PC-3 (cell line): ENCODE results near the gene ERAL1. TPM values are rescaled to one million over a fixed set of nuclear protein-coding genes. Genes with fewer than 3 reads are reported as not detected.

Experiments
- ATAC-seq: fragments of 200-7000 bp; cut with Tn5 transposase; 2 replicates; pipeline ENCODE4 v1.9.1; 2020; ENCODE audit warnings: mild to moderate bottlenecking, moderate library complexity
- BruUV-seq: library from RNA; stranded (reverse); fragments of 400-500 nt; replicated peaks from 2 replicates; lab custom pipeline; 2021; lab: Mats Ljungman, UMichigan
- CTCF ChIA-PET: fragments of 300-600 bp; sonication (Branson Sonifier 250); formaldehyde crosslinking; loops from one replicate; lab custom pipeline; 2022; ENCODE audit warnings: antibody characterized with exemption; lab: Charles Lee
- POLR2A ChIA-PET: fragments of 300-600 bp; sonication (Branson Sonifier 250); formaldehyde crosslinking; loops from one replicate; lab custom pipeline; 2022; ENCODE audit warnings: antibody characterized with exemption; ENCODE audit not compliant: unreplicated experiment; lab: Charles Lee
- DNase-seq: peaks from one replicate; pipeline ENCODE4 v3.0.0-alpha.2; 2015
- H2AFZ ChIP-seq: fragments of 300-600 bp; sonication (generic); 2 replicates; pipeline ENCODE4 v1.6.0; 2016; ENCODE audit warnings: antibody characterized with exemption, low read length
- H3F3A ChIP-seq: fragments of 300-600 bp; sonication (generic); one replicate; pipeline ENCODE4 v1.6.0; 2017; ENCODE audit warnings: antibody characterized with exemption, low read length, control low read depth, mild to moderate bottlenecking; ENCODE audit not compliant: unreplicated experiment
- H3K27ac ChIP-seq: fragments of 300-600 bp; sonication (generic); 2 replicates; pipeline ENCODE4 v1.5.1; 2016; ENCODE audit warnings: mild to moderate bottlenecking, low read length
- H3K27me3 ChIP-seq: fragments of 300-600 bp; sonication (generic); 2 replicates; pipeline ENCODE4 v1.6.1; 2016; ENCODE audit warnings: low read length, mixed read lengths
- H3K36me3 ChIP-seq: fragments of 300-600 bp; sonication (generic); 2 replicates; pipeline ENCODE4 v1.6.1; 2016; ENCODE audit warnings: low read depth, mixed run types, low read length, mixed read lengths
- H3K4me1 ChIP-seq: fragments of 300-600 bp; sonication (generic); 2 replicates; pipeline ENCODE4 v1.5.1; 2016; ENCODE audit warnings: low read length; ENCODE audit not compliant: insufficient read depth
- H3K4me2 ChIP-seq: fragments of 300-600 bp; sonication (generic); 2 replicates; pipeline ENCODE4 v1.6.0; 2016; ENCODE audit warnings: low read length
- H3K4me3 ChIP-seq: fragments of 300-600 bp; sonication (generic); 2 replicates; pipeline ENCODE4 v1.5.1; 2016; ENCODE audit warnings: mild to moderate bottlenecking, low read length, mixed read lengths
- H3K79me2 ChIP-seq: fragments of 300-600 bp; sonication (generic); 2 replicates; pipeline ENCODE4 v1.6.1; 2017; ENCODE audit warnings: low read length, mixed read lengths
- H3K9ac ChIP-seq: fragments of 300-600 bp; sonication (generic); 2 replicates; pipeline ENCODE4 v1.6.0; 2016; ENCODE audit warnings: mild to moderate bottlenecking, low read length
- H3K9me2 ChIP-seq: fragments of 300-600 bp; sonication (generic); replicated peaks from 2 replicates; pipeline ENCODE4 v1.6.1; 2016; ENCODE audit warnings: mixed run types, low read length, mixed read lengths
- H3K9me3 ChIP-seq: fragments of 300-600 bp; sonication (generic); 2 replicates; pipeline ENCODE4 v1.6.1; 2016; ENCODE audit warnings: low read length, mixed read lengths
- H4K20me1 ChIP-seq: fragments of 300-600 bp; sonication (generic); 2 replicates; pipeline ENCODE4 v1.6.1; 2016; ENCODE audit warnings: low read length, mixed read lengths
- CTCF ChIP-seq: fragments of 300-600 bp; sonication (generic); conservative IDR thresholded peaks from 2 replicates; pipeline ENCODE4 v1.5.1; 2017; ENCODE audit warnings: antibody characterized with exemption, low read depth, mild to moderate bottlenecking, low read length
- EZH2 ChIP-seq: fragments of 300-600 bp; sonication (generic); IDR thresholded peaks from one replicate; pipeline ENCODE4 v1.6.1; 2017; ENCODE audit warnings: antibody characterized with exemption, mild to moderate bottlenecking, low read length; ENCODE audit not compliant: unreplicated experiment
- EZH2phosphoT487 ChIP-seq: fragments of 300-600 bp; sonication (generic); IDR thresholded peaks from 2 replicates; pipeline ENCODE4 v1.6.1; 2018; ENCODE audit warnings: mild to moderate bottlenecking, antibody characterized with exemption, low read length, borderline replicate concordance
- intact Hi-C: fragments of 100-400 bp; cut with micrococcal nuclease; formaldehyde crosslinking; loops from 2 replicates; pipeline ENCODE4 v1.9.0; 2023
- total RNA-seq: library from RNA; depleted of rRNA; stranded (reverse); fragments of >200 nt; gene quantifications from 2 replicates; pipeline ENCODE4 v1.2.3, GENCODE V29; 2014

Gene ERAL1
- total RNA-seq, 1 experiment from 2014 or later, result 30.5 TPM

- CTCF ChIA-PET, result no interaction called here
- H3F3A ChIP-seq, result no peaks in the 10 kb centered on the region
- H2AFZ ChIP-seq, result peak overlapping the region; percentile 94
- H3K4me3 ChIP-seq, result peak overlapping the region; percentile 87
- H3K9me3 ChIP-seq, result no peaks in the 10 kb centered on the region
- H4K20me1 ChIP-seq, result no peaks in the 10 kb centered on the region
- DNase-seq (no peak), ATAC-seq (no peak)
- POLR2A ChIA-PET, result no interaction called here
- H3K27me3 ChIP-seq, result no peaks in the 10 kb centered on the region
- H3K4me1 ChIP-seq, result 0 out of 2 replicates have a peak, but pooled peaks cover 4% of the 10 kb centered on the region
- H3K79me2 ChIP-seq, result peaks cover 15% of the 10 kb centered on the region
- TSS peak; percentile 84 for BruUV-seq
- no peaks in the 10 kb centered on the region; the same call in 1 of the 2 replicates for H3K36me3 ChIP-seq
- H3K4me2 ChIP-seq, result peak overlapping the region; percentile 93
- TF ChIP-seq EZH2 (no peak), CTCF (no peak), EZH2phosphoT487 (no peak)
- no peaks in the 10 kb centered on the region for H3K9me2 ChIP-seq
- H3K27ac ChIP-seq, result no peak overlapping the region
- peak overlapping the region; percentile 86 for H3K9ac ChIP-seq
- intact Hi-C loops, result no loop called here
These were observed 492 bp downstream of the ERAL1 start for GRCh38 chr17:28855336-28855679.

GRCh38 chr17:28856028-28856574, 1.3 kb downstream of the ERAL1 start:
- intact Hi-C loops, result no loop called here
- H3F3A ChIP-seq, result no peaks in the 10 kb centered on the region
- H3K9me3 ChIP-seq, result no peaks in the 10 kb centered on the region
- ChIA-PET POLR2A (no interaction called here), CTCF (interaction anchor here (0.5 kb wide), 1 partner anchor 195 kb away, joined by 4 read pairs; no protein-coding TSS in a partner anchor)
- no peaks in the 10 kb centered on the region for H4K20me1 ChIP-seq
- DNase-seq (no peak), ATAC-seq (no peak)
- TF ChIP-seq CTCF (no peak), EZH2phosphoT487 (no peak), EZH2 (no peak)
- BruUV-seq, result no TSS peak
- no peaks in the 10 kb centered on the region for H3K9me2 ChIP-seq
- no peak overlapping the region for H3K9ac ChIP-seq
- peaks cover 15% of the 10 kb centered on the region for H3K79me2 ChIP-seq
- no peak overlapping the region for H2AFZ ChIP-seq
- H3K36me3 ChIP-seq, result no peaks in the 10 kb centered on the region; the same call in none of the 2 replicates
- H3K4me1 ChIP-seq, result 0 out of 2 replicates have a peak, but pooled peaks cover 4% of the 10 kb centered on the region
- peak overlapping the region; percentile 93 for H3K4me2 ChIP-seq
- H3K4me3 ChIP-seq, result peak overlapping the region; percentile 87; the same call in 1 of the 2 replicates
- H3K27me3 ChIP-seq, result no peaks in the 10 kb centered on the region
- no peak overlapping the region for H3K27ac ChIP-seq
